Non-pigmented ciliary epithelial cell (primary cell): ENCODE results near the gene NBPF3.
A peak's percentile ranks its signal among the peaks of the same experiment; 100 is the strongest.

Experiments used
- DNase-seq: peaks from one replicate; pipeline ENCODE4 v3.0.0-alpha.2; 2010; ENCODE audit warnings: low read depth

Gene NBPF3

DNA sequence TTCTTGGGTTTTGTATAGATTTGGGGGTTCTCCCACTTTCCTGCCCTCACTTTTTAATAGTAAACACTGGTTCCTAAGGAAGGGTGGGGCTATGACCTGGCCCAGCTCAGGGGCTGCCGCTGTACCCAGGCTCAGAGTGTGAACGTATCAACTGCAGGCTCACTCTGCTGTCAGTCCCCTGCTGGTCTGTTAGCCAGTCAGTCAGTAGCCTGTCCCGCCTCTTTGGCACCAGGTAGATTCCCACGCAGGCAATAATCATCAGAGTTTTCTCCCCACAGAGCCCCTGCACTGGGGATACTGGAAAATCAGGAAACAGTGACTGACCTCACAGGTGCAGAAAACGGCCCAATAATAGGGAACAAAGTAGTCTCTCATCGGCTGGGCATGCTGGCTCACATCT is 54.3 kb downstream of the NBPF3 start:
- no peak for DNase-seq

DNA sequence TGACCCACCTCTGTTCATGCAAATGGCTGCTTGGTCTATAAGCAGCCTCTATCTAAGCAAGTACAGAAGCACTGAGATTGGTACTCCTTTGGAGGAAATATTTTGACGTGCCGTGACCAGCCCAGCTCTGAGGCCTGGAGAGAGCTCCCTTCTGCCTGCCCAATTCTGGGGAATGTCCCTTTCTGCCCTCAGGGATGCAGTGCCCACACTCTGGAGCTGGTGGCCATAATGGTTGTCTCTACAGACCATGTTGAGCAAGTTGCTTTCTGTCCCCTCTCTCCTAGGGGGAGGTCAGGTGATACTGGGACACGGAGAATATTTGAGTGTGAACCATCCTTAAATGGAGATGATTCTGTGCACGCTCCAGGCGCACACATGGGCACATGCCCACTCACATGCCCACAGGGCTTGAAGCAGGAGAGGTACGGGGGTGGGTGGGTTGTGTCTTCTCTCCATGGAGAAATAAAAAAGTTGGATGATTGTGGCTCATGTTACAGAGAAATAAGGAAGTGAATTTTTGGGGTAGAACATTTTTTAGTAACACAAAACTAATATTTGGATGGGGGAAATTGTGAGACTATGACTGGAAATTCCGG is 55.4 kb downstream of the NBPF3 start:
- DNase-seq, result no peak

- DNase-seq, result no peak
These were observed 56.1 kb downstream of the NBPF3 start for GRCh38 chr1:21496063-21496462.

- DNase-seq, result no peak
These were observed 56.9 kb downstream of the NBPF3 start for GRCh38 chr1:21496886-21497285.

GRCh38 chr1:21497466-21498061 is 57.6 kb downstream of the NBPF3 start:
- DNase-seq, result no peak

DNA sequence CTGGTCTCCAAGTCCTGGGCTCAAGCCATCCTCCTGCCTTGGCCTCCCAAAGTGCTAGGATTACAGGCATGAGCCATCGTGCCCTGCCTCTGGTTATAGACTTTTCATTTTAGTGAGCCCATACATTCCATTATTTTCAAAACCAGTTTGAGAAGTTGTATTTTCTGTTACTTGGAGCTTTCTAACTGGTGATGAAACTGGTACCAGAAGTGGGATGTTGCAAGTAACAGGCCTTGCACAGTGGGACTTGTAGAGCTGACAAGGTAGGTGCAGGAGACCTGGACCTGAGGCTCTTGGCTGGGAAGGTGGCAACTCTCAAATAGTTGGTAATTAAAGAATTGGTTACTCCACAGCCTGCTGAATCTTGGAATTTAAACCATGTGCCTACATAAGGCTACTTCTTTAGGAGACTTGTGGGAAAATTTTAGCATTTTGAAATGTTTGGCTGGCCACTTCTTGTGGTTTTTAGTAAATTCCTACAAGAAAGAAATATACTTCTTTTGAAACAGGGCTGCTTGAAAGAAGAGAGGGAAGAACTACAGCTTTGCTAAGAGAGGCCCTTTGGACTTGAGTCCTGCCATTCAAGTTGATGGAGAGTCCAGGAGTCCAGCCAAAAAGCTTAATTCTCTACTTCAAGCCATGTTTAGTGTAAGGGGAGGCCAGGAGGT is 59.5 kb downstream of the NBPF3 start:
- DNase-seq, result no peak

GRCh38 chr1:21503706-21504377 is 63.9 kb downstream of the NBPF3 start:
- DNase-seq, result no peak

DNA sequence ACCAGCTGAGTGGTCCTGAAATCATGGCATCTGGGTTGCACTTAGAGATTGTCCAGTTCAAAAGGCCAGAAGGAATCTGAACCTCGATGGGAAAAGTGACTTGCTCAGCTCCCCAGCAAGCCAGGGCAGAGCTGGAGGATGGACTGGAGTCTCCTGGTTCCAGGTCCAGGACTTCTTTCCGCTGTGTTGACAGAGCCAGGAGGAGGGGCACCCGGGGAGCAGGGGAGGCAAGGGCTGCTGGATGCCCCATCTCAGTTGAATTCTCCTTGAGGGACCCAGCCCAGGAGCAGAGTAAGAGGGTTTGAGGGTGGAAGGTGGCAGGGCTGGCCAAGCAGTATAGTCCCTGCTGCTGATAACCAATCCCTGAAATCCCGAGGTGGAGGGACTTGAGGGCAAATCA is 66.9 kb downstream of the NBPF3 start:
- no peak for DNase-seq

DNA sequence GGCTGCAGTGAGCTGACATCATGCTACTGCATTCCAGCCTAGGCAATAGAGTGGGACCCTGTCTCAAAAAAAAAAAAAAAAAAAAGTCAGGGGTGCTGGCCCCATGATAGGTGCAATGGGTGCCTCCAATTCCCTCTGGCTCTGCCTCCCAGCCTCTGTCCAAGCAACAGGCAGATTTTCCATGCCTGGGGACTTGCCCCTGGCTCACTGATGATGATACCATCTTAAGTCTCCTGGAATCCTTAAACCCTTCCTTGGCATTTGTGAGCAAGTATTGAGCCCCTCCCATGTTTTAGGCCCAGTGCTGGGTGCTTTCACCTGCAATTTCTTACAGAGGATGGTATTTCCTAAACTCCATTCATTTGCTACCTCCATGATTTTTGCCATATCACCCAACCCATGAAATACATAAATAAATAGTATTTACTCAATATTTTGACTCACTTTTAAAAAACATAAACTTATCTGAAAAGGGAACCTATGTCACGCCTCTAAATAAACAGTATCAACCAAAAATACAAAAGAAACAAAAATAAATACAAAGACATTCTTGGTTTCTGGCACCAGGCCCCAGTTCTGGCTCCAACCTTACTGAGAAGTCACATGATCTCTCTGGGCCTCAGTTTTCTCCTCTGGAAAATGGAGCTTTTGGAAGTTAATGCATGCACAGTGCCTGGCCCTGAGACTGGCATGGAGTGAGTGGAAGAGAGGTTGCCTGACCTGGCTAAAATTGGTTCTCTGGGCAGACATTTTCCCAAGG is 67.8 kb downstream of the NBPF3 start:
- DNase-seq, result no peak

- no peak for DNase-seq
These were observed 68.8 kb downstream of the NBPF3 start for GRCh38 chr1:21508580-21509350.

- no peak for DNase-seq
These were observed 69.6 kb downstream of the NBPF3 start, which contains the start of gene ALPL for GRCh38 chr1:21509351-21510112. Gene ALPL (plus strand): TSS chr1:21509423. CDS start chr1:21554082, 44,659 bp downstream.

DNA sequence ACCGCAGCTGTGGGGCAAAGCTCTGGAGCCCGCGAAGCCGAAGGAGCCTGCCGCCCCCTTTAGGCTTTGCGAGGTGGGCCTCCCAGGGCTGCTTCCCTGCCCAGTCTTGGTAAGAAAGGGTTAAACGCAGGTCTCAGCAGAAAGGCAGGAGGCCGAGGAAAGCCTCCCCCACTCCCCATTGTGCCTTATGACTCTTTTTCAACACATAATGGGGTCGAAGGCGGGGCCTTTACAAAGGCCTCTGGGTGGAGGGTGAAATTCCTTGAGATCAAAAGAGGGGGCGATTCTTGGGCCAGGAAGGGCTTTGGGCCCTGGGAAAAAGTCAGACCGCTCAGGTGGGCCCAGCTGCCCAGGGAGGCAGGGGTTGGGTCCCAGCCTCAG is 70.2 kb downstream of the NBPF3 start:
- no peak for DNase-seq

DNA sequence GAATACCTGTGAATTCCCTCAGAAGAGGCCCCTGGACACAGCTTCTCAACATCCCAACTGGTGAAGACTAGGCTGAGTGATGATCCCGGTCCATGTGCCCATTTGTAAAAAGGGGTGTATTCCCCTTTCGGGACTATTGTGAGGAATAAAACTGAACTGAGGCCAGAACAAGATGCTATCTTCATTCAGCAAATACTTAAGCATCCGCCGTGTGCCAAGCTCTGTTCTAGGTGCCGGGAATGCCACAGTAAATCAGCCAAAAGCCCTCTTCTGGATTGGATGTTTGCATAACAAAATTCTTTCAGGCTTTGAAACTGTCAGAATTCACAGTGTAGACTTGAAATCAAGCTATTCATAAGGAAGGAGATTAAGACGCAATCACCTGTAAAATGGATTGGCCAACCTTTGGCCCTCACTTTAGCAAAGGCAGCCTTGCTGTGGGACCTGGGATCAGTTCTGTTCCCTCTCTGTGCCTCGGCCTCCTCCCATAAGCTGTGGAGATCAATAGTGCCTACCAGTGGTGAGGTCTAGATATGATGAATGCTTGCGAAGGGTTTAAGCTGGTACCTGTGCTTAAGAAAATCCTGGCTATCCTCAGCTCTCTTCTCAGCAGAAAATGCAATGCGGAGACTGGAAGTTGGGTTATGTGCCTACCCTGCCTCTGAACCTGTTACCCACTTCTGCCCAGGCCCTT is 71.1 kb downstream of the NBPF3 start:
- DNase-seq, result no peak

- DNase-seq, result peak; percentile 88
These were observed 71.9 kb downstream of the NBPF3 start for GRCh38 chr1:21511579-21512522.

GRCh38 chr1:21514245-21514644 is 74.3 kb downstream of the NBPF3 start:
- no peak for DNase-seq

DNA sequence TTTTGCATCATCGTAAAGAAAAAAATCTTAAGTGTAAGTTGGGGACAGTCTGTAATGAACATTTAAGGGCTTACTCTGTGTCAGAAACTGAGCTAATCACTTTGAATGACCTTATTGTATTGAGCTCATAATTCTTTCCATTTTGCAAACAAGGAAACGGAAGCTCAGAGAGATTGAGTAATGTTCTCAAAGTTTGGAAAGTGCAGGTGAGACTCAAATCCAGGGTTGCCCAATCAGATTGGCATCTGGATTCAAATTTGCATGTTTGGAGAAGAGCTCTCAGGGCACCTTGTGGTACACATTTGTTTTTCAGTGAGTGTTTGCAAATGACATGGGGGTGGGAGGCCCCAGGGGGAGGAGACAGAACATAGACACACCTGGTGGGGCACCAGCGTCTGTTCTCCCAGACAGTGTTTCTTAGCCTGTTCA is 77.2 kb downstream of the NBPF3 start:
- DNase-seq, result no peak

GRCh38 chr1:21517660-21518480 is 77.9 kb downstream of the NBPF3 start:
- DNase-seq, result no peak
